HG03039 (cell line): ENCODE results near the gene SFMBT1.
"Not testable (repeated sequence)": the region's sequence is repeated elsewhere in the genome, so short reads cannot be mapped to it uniquely, and the experiment has no call there.

ENCODE experiments used
- ATAC-seq: cut with Tn5 transposase; IDR thresholded peaks from one replicate; pipeline ENCODE4 v1.9.1; 2021; ENCODE audit warnings: mild to moderate bottlenecking, moderate library complexity; ENCODE audit not compliant: unreplicated experiment

SFMBT1 gene

GRCh38 chr3:53073553-53074365 is 27.9 kb upstream of the SFMBT1 start:
- no peak for ATAC-seq

DNA sequence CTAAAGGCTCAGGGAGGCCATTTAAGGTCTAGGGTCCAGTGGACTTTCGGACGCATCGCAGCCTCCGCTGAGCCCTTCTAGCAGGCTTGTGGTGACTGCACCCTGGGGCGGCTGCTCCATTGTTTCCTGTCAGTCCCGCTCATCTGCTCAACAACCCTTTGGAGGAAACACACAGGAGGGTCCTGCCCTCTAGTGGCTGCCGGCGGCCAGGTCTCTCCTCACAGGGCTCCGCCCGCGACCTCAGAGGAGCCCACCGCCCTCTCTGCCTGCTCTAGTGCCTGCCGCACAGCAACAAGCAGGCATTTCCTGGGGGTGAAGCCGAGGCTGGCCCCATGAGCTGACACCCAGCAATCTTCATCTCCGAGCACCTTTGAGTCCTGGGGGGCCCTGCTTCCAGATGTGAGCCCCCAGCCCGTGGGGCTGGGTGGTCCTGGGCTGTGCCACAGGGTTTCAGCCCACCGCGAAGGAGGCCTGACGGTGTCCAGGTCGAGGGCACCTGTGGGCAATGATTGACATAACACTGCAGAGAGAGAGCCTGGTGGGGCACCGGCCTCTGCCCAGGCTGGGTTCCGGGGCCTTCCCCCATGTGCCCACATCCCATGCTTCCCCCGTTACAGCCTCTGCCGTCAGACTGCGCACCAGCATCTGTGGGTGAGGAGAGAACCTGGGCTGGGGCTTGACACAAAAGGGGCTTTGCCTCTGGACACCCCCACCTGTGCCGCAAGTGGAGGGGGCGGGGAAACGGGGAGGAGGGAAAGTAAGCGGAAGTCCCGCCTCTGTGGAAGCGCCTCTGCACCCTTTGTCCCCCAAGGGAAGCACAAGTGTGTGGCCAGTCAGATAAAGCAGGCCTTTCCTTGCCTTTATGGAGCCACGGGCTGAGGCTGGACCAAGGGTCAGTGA is 27.0 kb upstream of the SFMBT1 start:
- ATAC-seq, result peak; percentile 77

GRCh38 chr3:53071882-53072431 is 26.1 kb upstream of the SFMBT1 start:
- no peak for ATAC-seq

GRCh38 chr3:53069422-53070068 is 23.7 kb upstream of the SFMBT1 start:
- no peak for ATAC-seq

DNA sequence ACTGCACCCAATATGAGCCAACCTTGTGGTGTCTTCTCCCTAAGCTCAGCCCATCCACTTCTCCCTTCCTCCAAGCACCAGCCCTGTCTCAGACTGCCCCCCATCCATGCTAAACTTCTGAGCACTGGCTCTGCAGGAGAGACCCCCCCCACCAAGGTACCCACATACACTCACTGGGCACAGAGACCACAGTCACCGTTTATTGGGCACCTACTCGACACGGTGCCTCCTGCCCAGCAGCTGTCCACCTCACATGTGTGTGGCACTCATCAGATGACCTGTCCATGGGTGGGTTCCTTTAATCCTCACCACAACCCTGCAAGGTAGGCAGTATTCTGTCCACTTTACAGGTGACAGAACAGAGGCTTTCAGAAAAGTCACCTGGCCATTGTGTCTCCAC is 22.3 kb upstream of the SFMBT1 start:
- no peak for ATAC-seq

DNA sequence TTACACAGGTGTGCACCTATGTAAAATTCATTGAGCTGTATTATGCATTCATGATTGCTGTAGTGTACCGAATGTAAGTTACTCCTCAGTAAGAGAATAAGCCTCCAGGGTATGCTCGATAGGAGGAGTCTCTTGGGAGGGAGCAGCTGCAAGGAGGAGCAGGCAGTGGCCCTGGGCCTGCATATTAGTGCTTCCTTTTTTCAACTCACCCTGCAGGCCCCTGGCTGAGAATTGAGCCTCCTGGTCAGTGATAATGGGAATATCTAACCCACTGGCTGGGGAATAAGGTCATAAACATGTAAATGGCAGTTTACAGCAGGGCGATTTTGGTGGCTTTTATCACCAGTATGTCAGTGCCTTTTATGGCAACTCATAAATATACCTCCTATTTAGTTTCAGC is 21.7 kb upstream of the SFMBT1 start:
- no peak for ATAC-seq

DNA sequence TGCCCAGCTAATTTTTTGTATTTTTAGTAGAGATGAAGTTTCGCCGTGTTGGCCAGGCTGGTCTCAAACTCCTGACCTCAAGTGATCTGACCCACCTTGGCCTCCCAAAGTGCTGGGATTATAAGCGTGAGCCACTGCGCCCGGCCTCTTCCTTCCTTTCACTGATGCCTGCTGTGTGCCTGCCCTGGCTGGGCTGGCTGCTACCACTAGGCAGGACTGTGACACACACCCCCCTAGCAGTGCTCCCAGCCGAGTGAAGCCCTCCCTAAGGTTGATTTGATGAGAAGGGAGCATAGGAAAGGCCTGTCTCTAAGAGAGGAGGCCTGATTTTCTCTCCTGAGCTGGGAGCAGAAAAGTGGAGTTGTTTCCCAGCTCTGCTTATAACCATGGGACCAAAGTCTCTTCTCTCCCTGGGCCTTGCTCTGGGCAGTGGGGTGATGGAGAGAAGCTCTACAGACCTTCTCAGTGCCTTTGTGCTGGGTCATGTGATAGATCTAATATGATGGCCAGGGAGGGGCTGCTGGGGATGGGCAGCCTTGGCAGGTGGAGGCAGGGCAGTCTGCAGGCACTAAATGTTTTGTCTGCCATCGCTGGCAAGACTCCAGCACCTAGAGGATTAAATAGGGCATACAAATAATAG is 20.1 kb upstream of the SFMBT1 start:
- no peak for ATAC-seq

- no peak for ATAC-seq
Measured at GRCh38 chr3:53062905-53063304, 17.0 kb upstream of the SFMBT1 start.

GRCh38 chr3:53056442-53056841 is 10.6 kb upstream of the SFMBT1 start:
- ATAC-seq, result no peak

GRCh38 chr3:53054233-53054632 is 8.4 kb upstream of the SFMBT1 start:
- ATAC-seq, result not testable (repeated sequence)

GRCh38 chr3:53051929-53052328 is 6.1 kb upstream of the SFMBT1 start:
- no peak for ATAC-seq

- no peak for ATAC-seq
Measured at GRCh38 chr3:53049987-53050386, 4.1 kb upstream of the SFMBT1 start.

GRCh38 chr3:53046171-53047170 is 598 bp upstream of the SFMBT1 start:
- peak; percentile 26 for ATAC-seq

- peak; percentile 42 for ATAC-seq
Measured at GRCh38 chr3:53044711-53045517, 959 bp downstream of the SFMBT1 start.

DNA sequence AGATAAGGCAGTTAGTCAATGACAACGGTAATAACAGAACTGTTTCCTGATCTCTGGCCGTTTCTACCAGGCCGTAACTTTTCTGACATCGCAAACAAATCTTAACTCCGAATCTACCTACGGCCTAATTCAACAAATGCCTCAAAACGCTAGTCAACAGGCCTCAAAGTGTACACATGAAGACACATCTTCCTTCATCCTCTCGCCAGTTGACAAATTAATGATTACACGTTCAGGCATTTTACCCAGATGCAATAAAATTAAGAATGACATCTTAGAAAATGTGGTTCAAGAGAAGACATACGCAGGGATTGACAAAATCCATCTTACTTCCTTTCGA is 1.5 kb downstream of the SFMBT1 start:
- ATAC-seq, result no peak

DNA sequence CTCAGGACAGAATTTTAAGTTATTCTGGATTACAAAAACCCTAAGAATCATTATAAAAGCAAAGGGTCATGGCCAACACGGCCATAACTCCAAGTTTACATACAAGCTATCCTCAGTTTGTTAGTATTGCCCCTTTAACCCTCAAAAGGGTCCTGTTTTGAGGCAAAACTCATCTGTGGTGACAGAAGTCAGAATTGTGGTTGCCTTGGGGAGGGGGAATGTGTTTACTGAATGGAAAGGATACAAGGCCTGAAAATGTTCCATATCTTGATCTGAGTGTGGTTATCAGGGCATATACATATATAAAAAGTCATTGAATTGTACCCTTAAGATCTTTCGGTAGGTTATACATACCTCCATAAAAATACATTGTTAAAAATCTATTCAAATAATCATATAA is 2.1 kb downstream of the SFMBT1 start:
- ATAC-seq, result no peak

DNA sequence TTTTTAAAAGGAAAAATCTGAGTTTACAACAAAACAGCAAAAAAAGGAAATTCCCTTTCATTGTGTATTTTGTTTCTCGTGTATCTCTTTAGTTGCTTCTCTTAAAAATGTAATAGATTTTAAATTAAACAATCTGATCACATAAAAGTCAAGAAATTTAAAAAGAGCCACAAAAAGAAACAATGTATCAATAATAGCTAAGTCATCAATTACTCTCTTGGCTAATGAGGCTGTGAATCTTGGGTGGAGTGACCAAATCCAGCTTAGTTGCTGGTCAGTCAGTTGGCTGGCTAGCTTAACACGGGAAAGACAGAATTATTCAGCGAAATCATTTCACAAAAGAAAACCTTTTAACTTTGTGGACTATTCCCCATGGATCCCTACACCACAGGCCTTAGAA is 3.2 kb downstream of the SFMBT1 start:
- ATAC-seq, result no peak

DNA sequence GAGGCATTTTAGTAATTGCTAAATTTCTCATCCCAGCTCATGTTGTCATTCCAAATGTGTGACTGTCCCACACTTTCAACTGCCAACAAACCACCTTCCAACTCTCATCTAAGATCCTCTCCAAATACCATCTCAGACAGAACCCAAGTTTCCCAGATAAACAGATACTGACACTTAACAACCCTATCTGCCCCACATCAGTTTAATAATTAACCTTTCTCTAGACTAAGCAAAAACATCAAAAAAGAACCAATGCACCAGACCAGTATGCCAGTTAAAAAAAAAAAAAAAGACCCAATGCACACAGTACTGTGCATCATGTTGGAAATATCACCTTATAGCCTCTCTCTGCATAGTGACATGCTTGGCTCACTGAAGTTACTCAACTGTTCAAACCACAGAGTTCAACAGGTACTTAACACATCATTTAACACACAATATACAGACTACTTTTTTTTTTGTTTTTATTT is 5.5 kb downstream of the SFMBT1 start:
- no peak for ATAC-seq

DNA sequence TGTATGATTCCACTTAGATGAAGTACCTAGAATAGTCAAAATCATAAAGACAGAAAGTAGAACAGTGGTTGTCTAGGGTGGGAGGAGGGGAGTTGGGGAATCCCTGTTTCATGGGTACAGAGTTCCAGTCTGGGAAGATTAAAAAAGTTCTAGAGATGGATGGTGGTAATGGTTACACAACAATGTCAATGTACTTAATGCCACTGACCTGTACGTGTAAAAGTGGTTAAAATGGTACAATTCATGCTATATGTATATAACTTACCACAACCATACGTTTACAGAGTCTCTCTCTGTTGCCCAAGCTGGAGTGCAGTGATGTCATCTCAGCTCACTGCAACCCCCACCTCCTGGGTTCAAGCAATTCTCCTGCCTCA is 6.5 kb downstream of the SFMBT1 start:
- no peak for ATAC-seq
